Lower lobe of right lung (tissue), 2 donors: ENCODE results near the gene HDAC2. TPM values are rescaled to one million over a fixed set of nuclear protein-coding genes. Genes with fewer than 3 reads are reported as not detected.

Experiments
- ATAC-seq, 2 donors: fragments of 200-7000 bp; cut with Tn5 transposase; one replicate each; pipeline ENCODE4 v1.9.1; 2020 to 2022; ENCODE audit warnings: mild to moderate bottlenecking in 2 of 2, moderate library complexity in 2 of 2
- DNase-seq: peaks from one replicate; pipeline ENCODE4 v3.0.0-alpha.2; 2020
- H3K27ac ChIP-seq: fragments of 200-600 bp; one replicate; pipeline ENCODE4 v1.8.0; 2022
- H3K27me3 ChIP-seq: fragments of 200-600 bp; one replicate; pipeline ENCODE4 v1.8.0; 2022; ENCODE audit warnings: low read depth
- H3K36me3 ChIP-seq: fragments of 200-600 bp; one replicate; pipeline ENCODE4 v1.8.0; 2022; ENCODE audit warnings: mild to moderate bottlenecking
- H3K4me1 ChIP-seq: fragments of 200-600 bp; one replicate; pipeline ENCODE4 v1.8.0; 2022
- H3K4me3 ChIP-seq: fragments of 200-600 bp; one replicate; pipeline ENCODE4 v1.8.0; 2022; ENCODE audit warnings: mild to moderate bottlenecking
- H3K9me3 ChIP-seq: fragments of 200-600 bp; one replicate; pipeline ENCODE4 v1.8.0; 2022
- intact Hi-C: fragments of 100-400 bp; cut with DNase I; formaldehyde crosslinking; loops from one replicate; pipeline ENCODE4 v1.11.0; 2022
- total RNA-seq: library from RNA; stranded (reverse); fragmentation: NEBNext Ultra II Directional; extraction: Animal tissue kit (Norgen Biotek cat#: 25700); gene quantifications from one replicate; pipeline ENCODE4 v1.2.1, GENCODE V29; 2021
- TF ChIP-seq, protein P1 (sequence below): fragments of 200-600 bp; IDR thresholded peaks from one replicate; pipeline ENCODE4 v1.8.0; 2022; ENCODE audit warnings: antibody characterized with exemption, mild to moderate bottlenecking
- donor health status: DM: no; HTN: yes; CAD: no; lungs with severe emphysema.

The HDAC2 gene
- total RNA-seq, 1 donor from 2014 or later = 55.3 TPM

DNA sequence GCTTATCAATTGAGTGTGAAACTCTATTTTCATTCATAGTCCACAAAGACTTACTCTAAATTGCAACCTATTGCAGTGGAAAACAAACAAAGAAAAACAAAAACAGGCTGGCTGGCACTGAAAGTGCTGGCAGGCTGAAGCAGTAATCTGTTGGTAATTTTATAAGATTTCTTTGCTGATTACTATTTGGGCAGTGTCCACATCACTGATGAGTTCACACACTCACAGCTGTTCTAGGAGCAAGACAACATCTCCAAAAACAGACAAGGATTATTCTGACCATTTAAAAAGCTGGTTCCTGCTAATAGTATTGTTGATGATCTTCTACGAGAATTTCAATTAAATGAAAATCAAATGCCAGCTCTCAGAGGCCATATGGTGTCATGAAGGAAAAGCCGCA lies 86.9 kb downstream of the HDAC2 start:
- no peak for ATAC-seq
- no peak overlapping the region for H3K27ac ChIP-seq
- H3K4me3 ChIP-seq = no peak overlapping the region
- TF ChIP-seq, protein P1, sequence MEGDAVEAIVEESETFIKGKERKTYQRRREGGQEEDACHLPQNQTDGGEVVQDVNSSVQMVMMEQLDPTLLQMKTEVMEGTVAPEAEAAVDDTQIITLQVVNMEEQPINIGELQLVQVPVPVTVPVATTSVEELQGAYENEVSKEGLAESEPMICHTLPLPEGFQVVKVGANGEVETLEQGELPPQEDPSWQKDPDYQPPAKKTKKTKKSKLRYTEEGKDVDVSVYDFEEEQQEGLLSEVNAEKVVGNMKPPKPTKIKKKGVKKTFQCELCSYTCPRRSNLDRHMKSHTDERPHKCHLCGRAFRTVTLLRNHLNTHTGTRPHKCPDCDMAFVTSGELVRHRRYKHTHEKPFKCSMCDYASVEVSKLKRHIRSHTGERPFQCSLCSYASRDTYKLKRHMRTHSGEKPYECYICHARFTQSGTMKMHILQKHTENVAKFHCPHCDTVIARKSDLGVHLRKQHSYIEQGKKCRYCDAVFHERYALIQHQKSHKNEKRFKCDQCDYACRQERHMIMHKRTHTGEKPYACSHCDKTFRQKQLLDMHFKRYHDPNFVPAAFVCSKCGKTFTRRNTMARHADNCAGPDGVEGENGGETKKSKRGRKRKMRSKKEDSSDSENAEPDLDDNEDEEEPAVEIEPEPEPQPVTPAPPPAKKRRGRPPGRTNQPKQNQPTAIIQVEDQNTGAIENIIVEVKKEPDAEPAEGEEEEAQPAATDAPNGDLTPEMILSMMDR = no peak
- no peaks in the 10 kb centered on the region for H3K4me1 ChIP-seq
- H3K27me3 ChIP-seq = no peaks in the 10 kb centered on the region
- H3K9me3 ChIP-seq = no peaks in the 10 kb centered on the region
- intact Hi-C loops = no loop called here
- no peak for DNase-seq
- H3K36me3 ChIP-seq = no peaks in the 10 kb centered on the region

Other genes with a start within 250 kb of the HDAC2 start
- gene MARCKS, start 113.8 kb downstream of the HDAC2 start, total RNA-seq = 62.1 TPM